ENCODE results near the gene KIF19.

Gene KIF19

DNA sequence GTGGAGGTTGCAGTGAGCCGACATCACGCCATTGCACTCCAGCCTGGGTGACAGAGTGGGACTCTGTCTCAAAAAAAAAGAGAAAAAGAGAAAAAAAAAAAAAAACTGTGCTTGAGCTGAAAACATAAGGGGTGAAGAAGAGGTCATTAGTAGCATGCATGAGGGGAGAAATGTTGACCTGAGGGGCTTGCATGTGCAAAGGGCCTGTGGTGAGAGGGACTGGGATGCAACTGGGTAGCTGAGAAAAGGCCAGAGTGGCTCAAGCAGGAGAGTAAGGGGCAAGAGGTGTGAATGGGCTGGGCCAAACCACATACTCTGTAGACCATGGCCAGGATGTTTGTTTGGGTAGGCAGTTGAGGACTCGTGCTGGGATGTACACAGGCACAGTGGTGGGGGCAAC is 3.4 kb downstream of the KIF19 start:
- DNase-seq (ENCODE audit: low read depth), result no peak
- TF ChIP-seq, protein P1, sequence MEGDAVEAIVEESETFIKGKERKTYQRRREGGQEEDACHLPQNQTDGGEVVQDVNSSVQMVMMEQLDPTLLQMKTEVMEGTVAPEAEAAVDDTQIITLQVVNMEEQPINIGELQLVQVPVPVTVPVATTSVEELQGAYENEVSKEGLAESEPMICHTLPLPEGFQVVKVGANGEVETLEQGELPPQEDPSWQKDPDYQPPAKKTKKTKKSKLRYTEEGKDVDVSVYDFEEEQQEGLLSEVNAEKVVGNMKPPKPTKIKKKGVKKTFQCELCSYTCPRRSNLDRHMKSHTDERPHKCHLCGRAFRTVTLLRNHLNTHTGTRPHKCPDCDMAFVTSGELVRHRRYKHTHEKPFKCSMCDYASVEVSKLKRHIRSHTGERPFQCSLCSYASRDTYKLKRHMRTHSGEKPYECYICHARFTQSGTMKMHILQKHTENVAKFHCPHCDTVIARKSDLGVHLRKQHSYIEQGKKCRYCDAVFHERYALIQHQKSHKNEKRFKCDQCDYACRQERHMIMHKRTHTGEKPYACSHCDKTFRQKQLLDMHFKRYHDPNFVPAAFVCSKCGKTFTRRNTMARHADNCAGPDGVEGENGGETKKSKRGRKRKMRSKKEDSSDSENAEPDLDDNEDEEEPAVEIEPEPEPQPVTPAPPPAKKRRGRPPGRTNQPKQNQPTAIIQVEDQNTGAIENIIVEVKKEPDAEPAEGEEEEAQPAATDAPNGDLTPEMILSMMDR (IDR thresholded peaks at IDR 0.05; ENCODE audit: control insufficient read depth, insufficient read depth, low read depth, low read length, missing control alignments), result no peak
- H3K4me3 ChIP-seq (ENCODE audit: control insufficient read depth, low read depth, low read length), result no peak overlapping the region

DNA sequence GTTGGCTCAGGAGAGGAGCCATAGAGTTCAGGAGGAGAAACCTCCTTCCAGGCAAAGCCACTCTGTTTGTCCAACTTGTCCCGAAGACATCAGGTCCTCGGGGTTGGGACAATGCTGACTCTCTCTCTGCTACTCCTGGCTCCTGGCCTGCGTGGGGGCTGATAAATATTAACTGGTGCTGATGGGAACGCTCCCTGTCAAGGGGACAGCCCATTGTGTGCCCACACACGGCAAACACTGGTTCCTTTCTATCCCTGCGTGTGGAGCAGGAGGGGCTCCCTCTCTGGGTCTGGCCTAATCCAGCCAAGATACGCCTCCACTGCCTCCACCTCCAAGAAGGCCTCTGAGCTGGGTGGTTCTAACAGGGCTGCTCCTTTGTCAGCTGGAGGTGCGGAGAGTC is 4.4 kb downstream of the KIF19 start:
- TF ChIP-seq, protein P1 (IDR thresholded peaks at IDR 0.05; ENCODE audit: control insufficient read depth, insufficient read depth, low read depth, low read length, missing control alignments), result no peak
- DNase-seq (ENCODE audit: low read depth), result no peak
- no peak overlapping the region for H3K4me3 ChIP-seq (ENCODE audit: control insufficient read depth, low read depth, low read length)

DNA sequence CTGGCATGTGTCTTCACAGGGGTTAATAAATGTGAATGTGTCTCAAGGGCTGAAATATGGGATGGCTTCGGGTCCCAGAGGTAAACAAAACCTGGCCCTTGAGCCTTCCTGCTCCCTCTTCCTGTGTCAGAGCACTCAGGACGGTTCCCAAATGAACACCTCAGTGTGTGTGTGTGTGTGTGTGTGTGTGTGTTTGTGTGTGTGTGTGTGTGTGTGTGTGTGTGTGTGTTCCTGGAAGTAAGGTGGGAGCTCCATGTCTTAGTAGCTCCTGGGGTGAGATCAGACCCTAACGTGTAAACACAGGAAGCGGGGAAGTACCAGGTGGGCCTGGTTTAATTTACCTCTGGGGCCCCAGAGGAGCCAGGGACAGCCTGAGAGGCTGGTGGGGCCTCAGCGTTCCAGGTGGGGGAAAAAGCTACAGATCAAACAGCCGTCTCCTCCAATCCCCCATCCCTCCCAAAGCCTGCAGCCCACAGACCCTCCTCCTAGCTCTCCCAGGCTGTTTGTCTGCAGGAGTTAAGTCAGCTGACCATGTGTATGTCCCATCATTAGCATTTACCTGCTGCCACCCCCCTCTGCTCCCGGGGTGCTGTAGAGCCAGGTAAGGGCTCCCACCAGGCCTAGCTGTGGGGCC is 6.1 kb downstream of the KIF19 start:
- no peak for DNase-seq (ENCODE audit: low read depth)
- TF ChIP-seq, protein P1 (IDR thresholded peaks at IDR 0.05; ENCODE audit: control insufficient read depth, insufficient read depth, low read depth, low read length, missing control alignments), result no peak
- no peak overlapping the region for H3K4me3 ChIP-seq (ENCODE audit: control insufficient read depth, low read depth, low read length)

DNA sequence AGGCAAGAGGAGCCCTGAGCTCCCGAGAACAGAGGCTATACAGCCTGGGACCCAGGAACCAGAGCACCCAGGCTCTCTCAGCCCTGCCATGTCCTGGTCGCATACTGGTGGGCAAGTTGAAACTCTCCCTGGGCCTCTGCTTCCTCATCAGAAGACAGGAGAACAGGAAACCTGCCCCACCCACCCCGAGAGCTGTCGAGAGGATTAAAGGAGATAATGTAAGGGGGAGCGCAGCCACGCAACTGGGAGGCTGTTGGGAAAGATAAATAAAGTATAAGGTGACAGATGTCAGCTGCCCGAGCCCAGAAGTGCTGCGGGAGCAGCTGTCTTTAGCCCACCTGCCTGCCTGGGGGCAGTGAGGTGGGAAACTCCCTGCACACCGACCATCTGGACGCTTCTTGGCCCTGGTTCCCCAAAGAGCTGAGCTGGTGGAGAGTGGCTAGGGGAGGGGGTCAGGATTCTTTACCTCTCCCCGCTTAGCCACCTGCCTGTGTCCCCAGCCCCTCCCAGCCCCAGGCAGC is 6.8 kb downstream of the KIF19 start:
- no peak for DNase-seq (ENCODE audit: low read depth)
- H3K4me3 ChIP-seq (ENCODE audit: control insufficient read depth, low read depth, low read length), result no peak overlapping the region
- TF ChIP-seq, protein P1 (IDR thresholded peaks at IDR 0.05; ENCODE audit: control insufficient read depth, insufficient read depth, low read depth, low read length, missing control alignments), result no peak

DNA sequence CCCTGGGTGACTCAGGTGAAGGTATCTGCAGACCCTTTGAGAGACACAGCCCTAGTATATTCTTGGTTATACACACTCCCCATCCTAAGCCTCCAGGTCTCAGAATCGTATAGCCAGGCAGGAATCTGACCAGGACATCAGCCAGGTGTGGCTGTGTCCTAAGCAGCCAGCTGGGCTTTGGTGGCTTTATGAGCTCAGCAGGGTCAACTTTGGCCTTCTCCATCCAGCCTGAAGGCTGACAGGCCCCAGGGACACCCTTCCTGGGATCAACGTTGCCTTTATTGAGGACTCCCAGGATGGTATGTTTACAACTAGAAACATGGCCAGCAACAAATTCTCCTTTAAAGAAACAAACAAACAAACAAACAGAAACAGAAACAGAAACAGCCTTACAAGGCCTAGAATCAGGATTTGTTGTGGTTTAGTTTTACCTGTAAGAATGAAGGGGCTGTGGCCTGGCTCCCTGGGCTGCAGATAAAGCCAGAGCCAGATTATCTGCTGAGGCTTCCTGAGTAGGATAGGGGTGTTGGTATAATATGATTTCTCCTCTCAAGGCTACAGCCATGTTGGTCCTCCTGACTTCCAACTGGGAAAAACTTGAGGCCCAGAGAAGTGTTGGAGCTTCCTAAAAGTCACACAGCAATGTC is 8.5 kb downstream of the KIF19 start:
- no peak for DNase-seq (ENCODE audit: low read depth)
- H3K4me3 ChIP-seq (ENCODE audit: control insufficient read depth, low read depth, low read length), result no peak overlapping the region
- TF ChIP-seq, protein P1 (IDR thresholded peaks at IDR 0.05; ENCODE audit: control insufficient read depth, insufficient read depth, low read depth, low read length, missing control alignments), result no peak

DNA sequence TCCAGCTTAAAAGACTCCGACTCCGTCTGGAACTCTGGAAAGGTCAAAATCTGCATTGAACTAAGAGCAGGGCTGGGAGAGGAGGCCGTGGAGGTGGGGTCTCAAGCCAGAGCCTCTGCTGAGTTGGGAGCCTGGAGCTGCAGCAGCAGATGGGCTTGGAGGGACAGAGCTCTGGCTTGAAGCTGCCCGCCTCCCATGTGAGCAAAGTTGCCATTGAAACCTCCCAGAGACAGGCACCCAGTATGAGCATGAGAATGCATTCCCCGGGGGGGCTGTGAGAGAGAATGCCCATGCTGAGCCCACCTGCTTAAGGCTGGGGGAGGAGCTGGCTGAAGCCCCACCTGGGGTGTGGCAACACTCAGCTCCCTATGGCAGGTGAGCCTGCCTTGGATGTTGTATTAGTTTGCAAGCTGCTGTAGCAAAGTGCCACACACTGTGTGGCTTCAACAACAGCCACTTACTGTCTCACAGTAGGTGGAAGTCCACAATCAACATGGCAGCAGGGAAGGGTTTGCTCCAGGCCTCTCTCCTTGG is 9.6 kb downstream of the KIF19 start:
- no peak overlapping the region for H3K4me3 ChIP-seq (ENCODE audit: control insufficient read depth, low read depth, low read length)
- DNase-seq (ENCODE audit: low read depth), result no peak
- TF ChIP-seq, protein P1 (IDR thresholded peaks at IDR 0.05; ENCODE audit: control insufficient read depth, insufficient read depth, low read depth, low read length, missing control alignments), result no peak
